Neutrophil (primary cell): ENCODE results near the gene HEXA.
"Not testable (repeated sequence)": the region's sequence is repeated elsewhere in the genome, so short reads cannot be mapped to it uniquely, and the experiment has no call there.

Experiments used
- H3K27ac ChIP-seq: fragments of 200-600 bp; sonication (generic); 2 replicates; pipeline ENCODE4 v1.5.1; 2016; ENCODE audit warnings: mild to moderate bottlenecking, moderate library complexity
- H3K27me3 ChIP-seq: fragments of 200-600 bp; sonication (generic); 2 replicates; pipeline ENCODE4 v1.6.0; 2016; ENCODE audit warnings: mild to moderate bottlenecking
- H3K36me3 ChIP-seq: fragments of 200-600 bp; sonication (generic); 2 replicates; pipeline ENCODE4 v1.5.1; 2017
- H3K4me1 ChIP-seq, 2 experiments: fragments of 200-600 bp in 1 of 2; sonication (generic) in 1 of 2; 1 replicate in 1 of 2; 2 replicates in 1 of 2; pipeline versions ENCODE4 v1.5.1 to v1.6.1; 2013 to 2016; ENCODE audit warnings: low read depth in 1 of 2, low read length in 1 of 2, mild to moderate bottlenecking in 1 of 2, moderate library complexity in 1 of 2; ENCODE audit not compliant: control insufficient read depth in 1 of 2, insufficient read depth in 1 of 2
- H3K4me3 ChIP-seq, 2 experiments: fragments of 200-600 bp in 1 of 2; sonication (generic) in 1 of 2; 1 replicate in 1 of 2; 2 replicates in 1 of 2; pipeline ENCODE4 v1.5.1; 2013 to 2016; ENCODE audit warnings: low read depth in 1 of 2, low read length in 1 of 2, mild to moderate bottlenecking in 1 of 2, moderate library complexity in 1 of 2
- H3K9me3 ChIP-seq: fragments of 200-600 bp; sonication (generic); 2 replicates; pipeline ENCODE4 v1.5.1; 2016
- CTCF ChIP-seq: fragments of 200-600 bp; sonication (generic); IDR thresholded peaks from 2 replicates; pipeline ENCODE4 v1.5.1; 2016; ENCODE audit warnings: antibody characterized with exemption

Gene HEXA

GRCh38 chr15:72382146-72382545 is 6.3 kb upstream of the HEXA start:
- Histone ChIP-seq H3K4me1 (peaks cover under 1 to 2% of the 10 kb centered on the region in 2 experiments), H3K9me3 (no peaks in the 10 kb centered on the region), H3K4me3 (no peak overlapping the region), H3K27me3 (no peaks in the 10 kb centered on the region), H3K27ac (no peak overlapping the region), H3K36me3 (no peaks in the 10 kb centered on the region)
- TF ChIP-seq CTCF: no peak

DNA sequence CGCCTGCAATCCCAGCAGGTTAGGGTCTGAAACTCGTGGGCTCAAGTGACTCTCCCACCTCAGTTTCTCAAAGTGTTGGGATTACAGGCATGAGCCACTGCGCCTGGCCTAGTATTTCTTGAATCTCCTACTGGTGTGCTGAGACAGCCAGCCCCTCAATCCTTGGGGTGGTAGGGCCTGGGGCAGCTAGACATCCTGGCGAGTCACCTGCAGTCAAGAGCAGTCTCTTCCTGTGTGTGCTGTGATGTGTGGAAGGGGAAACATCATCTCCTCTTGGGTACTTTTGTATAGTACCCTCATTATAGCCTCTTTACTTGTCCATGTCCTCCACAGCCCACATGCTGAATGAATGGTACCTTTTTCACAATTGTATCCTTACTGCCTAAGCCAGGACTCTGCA is 4.9 kb upstream of the HEXA start:
- Histone ChIP-seq H3K27ac (no peak overlapping the region), H3K9me3 (no peaks in the 10 kb centered on the region), H3K4me3 (no peak overlapping the region), H3K27me3 (no peaks in the 10 kb centered on the region), H3K36me3 (no peaks in the 10 kb centered on the region), H3K4me1 (peaks cover 11 to 12% of the 10 kb centered on the region in 2 experiments)
- TF ChIP-seq CTCF: no peak

DNA sequence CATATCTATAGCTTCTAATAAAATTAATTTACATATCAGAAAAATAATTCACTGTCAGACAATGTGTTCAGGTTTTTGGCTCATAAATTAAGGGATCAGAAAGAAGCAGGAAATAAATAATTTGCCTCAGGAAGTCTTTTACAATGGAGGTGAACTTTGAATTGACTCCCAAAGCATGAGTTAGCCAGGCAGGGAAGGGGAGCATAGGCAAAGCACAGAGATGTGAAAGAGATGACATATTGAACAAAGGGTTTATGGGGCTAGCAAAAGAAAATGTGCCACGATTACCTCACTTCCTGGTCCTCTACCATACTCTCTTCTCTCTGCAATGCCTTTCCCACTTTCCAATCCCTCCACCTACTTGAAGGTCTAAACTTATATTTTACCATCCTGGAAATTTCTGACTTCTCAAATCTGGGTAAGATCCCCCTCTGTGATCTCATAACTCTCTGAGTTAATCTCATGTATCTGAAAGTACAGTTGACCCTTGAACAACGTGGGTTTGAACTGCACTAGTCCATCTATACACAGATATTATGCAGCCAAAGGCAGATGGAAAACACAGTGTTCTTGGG is 4.1 kb upstream of the HEXA start:
- Histone ChIP-seq H3K27ac (no peak overlapping the region), H3K4me1 (peaks cover 17 to 19% of the 10 kb centered on the region in 2 experiments), H3K4me3 (no peak overlapping the region), H3K27me3 (no peaks in the 10 kb centered on the region), H3K9me3 (no peaks in the 10 kb centered on the region), H3K36me3 (no peaks in the 10 kb centered on the region)
- TF ChIP-seq CTCF: no peak

GRCh38 chr15:72379106-72379505 is 3.3 kb upstream of the HEXA start:
- not testable (repeated sequence) for H3K27ac ChIP-seq

DNA sequence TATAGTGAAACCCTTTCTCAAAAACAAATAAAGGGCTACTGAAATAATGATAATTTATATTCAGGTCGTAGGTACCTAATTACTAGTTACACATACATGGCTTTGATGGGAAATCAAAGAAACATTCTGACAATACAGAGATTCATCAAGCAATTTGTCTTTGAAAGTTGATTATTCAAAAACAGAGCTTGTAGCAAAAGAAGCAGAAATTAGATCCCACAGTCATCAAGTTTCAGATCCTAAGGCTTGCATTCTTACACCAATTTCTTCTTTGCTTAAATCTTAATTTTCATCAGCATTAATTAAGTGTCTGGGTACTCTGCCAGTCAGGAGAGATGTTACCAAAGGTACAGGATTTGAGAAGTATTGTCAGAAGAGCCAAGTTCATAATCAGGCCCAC is 1.5 kb upstream of the HEXA start:
- Histone ChIP-seq H3K27me3 (no peaks in the 10 kb centered on the region), H3K4me3 (no peak overlapping the region), H3K9me3 (no peaks in the 10 kb centered on the region), H3K27ac (peak overlapping the region; percentile 87), H3K4me1 (peaks cover 35 to 39% of the 10 kb centered on the region in 2 experiments), H3K36me3 (no peaks in the 10 kb centered on the region)
- no peak for TF ChIP-seq CTCF

More at GRCh38 chr15:72379106-72379505, 3.3 kb upstream of the HEXA start:
- peaks cover 22 to 26% of the 10 kb centered on the region in 2 experiments for H3K4me1 ChIP-seq
- H3K4me3 ChIP-seq, H3K27me3 ChIP-seq, H3K9me3 ChIP-seq, H3K36me3 ChIP-seq: not testable (repeated sequence)

- Histone ChIP-seq H3K27ac (peak overlapping the region; percentile 87), H3K27me3 (no peaks in the 10 kb centered on the region), H3K4me1 (peaks cover 48 to 55% of the 10 kb centered on the region in 2 experiments), H3K36me3 (no peaks in the 10 kb centered on the region), H3K9me3 (no peaks in the 10 kb centered on the region), H3K4me3 (peak overlapping the region; percentile 71 to 82)
- no peak for TF ChIP-seq CTCF
These were observed 341 bp downstream of the HEXA start for GRCh38 chr15:72375501-72375845.
